Measurements from ENCODE around the gene RNF152. TPM values are rescaled to one million over a fixed set of nuclear protein-coding genes. Genes with fewer than 3 reads are reported as not detected.

The RNF152 gene
- total and polyA plus RNA-seq, 2 of the 4 experiments (the other 2 are of a cell fraction): 7.5 to 18.5 TPM

- Histone ChIP-seq H3K23ac (ENCODE audit: low read depth, low read length) (no peak overlapping the region), H3K4ac (ENCODE audit: low read depth, low read length) (no peak overlapping the region), H2AFZ (replicated peaks; ENCODE audit: low read length, poor library complexity) (no peak overlapping the region), H3K4me1 (ENCODE audit: control insufficient read depth, insufficient read depth, low read length) (peaks cover 3% of the 10 kb centered on the region; the same call in 1 of the 2 replicates), H3K9ac (ENCODE audit: low read depth, low read length) (no peak overlapping the region), H3K18ac (ENCODE audit: low read depth, low read length) (no peak overlapping the region), H3K79me1 (ENCODE audit: low read depth in 1 of 2, low read length in 2 of 2) (peaks cover 14 to 25% of the 10 kb centered on the region in 2 experiments; a peak in 3 of 4 replicates), H3K36me3 (ENCODE audit: control insufficient read depth, insufficient read depth, low read length) (no peaks in the 10 kb centered on the region), H4K91ac (ENCODE audit: insufficient read depth, low read depth, low read length) (no peak overlapping the region), H3K4me3 (ENCODE audit: insufficient read depth, low read depth, low read length) (no peak overlapping the region), H3K27me3 (ENCODE audit: control insufficient read depth, insufficient read depth, low read length) (no peaks in the 10 kb centered on the region), H2BK120ac (ENCODE audit: low read depth, low read length) (no peak overlapping the region), H3K27ac (ENCODE audit: insufficient read depth, low read length) (no peak overlapping the region), H2BK15ac (ENCODE audit: low read depth, low read length) (no peak overlapping the region), H4K5ac (ENCODE audit: low read depth, low read length) (no peak overlapping the region), H2AK9ac (replicated peaks; ENCODE audit: low read depth, low read length, poor library complexity) (no peak overlapping the region), H3K9me1 (ENCODE audit: insufficient read depth, low read length) (peaks cover 7% of the 10 kb centered on the region; the same call in 1 of the 2 replicates), H2AK5ac (ENCODE audit: low read depth, low read length) (no peak overlapping the region), H2BK5ac (ENCODE audit: low read depth, low read length, poor library complexity, severe bottlenecking) (no peak overlapping the region), H3K9me3 (ENCODE audit: control insufficient read depth, insufficient read depth, low read length) (no peaks in the 10 kb centered on the region), H3K14ac (replicated peaks; ENCODE audit: low read depth, low read length) (no peak overlapping the region), H2BK20ac (ENCODE audit: low read depth, low read length) (no peak overlapping the region), H3K56ac (ENCODE audit: extremely low read depth, insufficient read depth, low read length) (no peak overlapping the region), H3K4me2 (ENCODE audit: low read depth, low read length) (no peak overlapping the region), H4K8ac (ENCODE audit: low read depth in 2 of 2, low read length in 2 of 2) (no peak overlapping the region), H4K20me1 (ENCODE audit: insufficient read depth, low read length) (peaks cover 5% of the 10 kb centered on the region)
- no peak for TF ChIP-seq NFE2L2 (IDR thresholded peaks at IDR 0.05; ENCODE audit: low read depth, low read length)
- no peak for TF ChIP-seq BHLHE40 (IDR thresholded peaks at IDR 0.05; ENCODE audit: low read depth, low read length)
- TF ChIP-seq MAFK (IDR thresholded peaks at IDR 0.05; ENCODE audit: low read depth, low read length): no peak
- no peak for TF ChIP-seq RAD21 (IDR thresholded peaks at IDR 0.05; ENCODE audit: low read length)
- TF ChIP-seq FOS (IDR thresholded peaks at IDR 0.05; ENCODE audit: low read depth, low read length): no peak
- TF ChIP-seq SMC3 (IDR thresholded peaks at IDR 0.05; ENCODE audit: low read depth, low read length): no peak
- TF ChIP-seq POLR2A (IDR thresholded peaks at IDR 0.05; ENCODE audit: low read depth, low read length): no peak
- no peak for TF ChIP-seq MAZ (IDR thresholded peaks at IDR 0.05; ENCODE audit: borderline replicate concordance, low read depth, low read length)
- no peak for TF ChIP-seq RCOR1 (IDR thresholded peaks at IDR 0.05; ENCODE audit: insufficient replicate concordance, low read length)
- TF ChIP-seq, protein P1, sequence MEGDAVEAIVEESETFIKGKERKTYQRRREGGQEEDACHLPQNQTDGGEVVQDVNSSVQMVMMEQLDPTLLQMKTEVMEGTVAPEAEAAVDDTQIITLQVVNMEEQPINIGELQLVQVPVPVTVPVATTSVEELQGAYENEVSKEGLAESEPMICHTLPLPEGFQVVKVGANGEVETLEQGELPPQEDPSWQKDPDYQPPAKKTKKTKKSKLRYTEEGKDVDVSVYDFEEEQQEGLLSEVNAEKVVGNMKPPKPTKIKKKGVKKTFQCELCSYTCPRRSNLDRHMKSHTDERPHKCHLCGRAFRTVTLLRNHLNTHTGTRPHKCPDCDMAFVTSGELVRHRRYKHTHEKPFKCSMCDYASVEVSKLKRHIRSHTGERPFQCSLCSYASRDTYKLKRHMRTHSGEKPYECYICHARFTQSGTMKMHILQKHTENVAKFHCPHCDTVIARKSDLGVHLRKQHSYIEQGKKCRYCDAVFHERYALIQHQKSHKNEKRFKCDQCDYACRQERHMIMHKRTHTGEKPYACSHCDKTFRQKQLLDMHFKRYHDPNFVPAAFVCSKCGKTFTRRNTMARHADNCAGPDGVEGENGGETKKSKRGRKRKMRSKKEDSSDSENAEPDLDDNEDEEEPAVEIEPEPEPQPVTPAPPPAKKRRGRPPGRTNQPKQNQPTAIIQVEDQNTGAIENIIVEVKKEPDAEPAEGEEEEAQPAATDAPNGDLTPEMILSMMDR (conservative IDR thresholded peaks at IDR 0.05; ENCODE audit: low read depth, low read length): no peak
- no peak for TF ChIP-seq RFX5 (IDR thresholded peaks at IDR 0.05; ENCODE audit: low read depth, low read length)
- TF ChIP-seq CEBPB (IDR thresholded peaks at IDR 0.05; ENCODE audit: low read depth, low read length): no peak
- TF ChIP-seq MXI1 (IDR thresholded peaks at IDR 0.05; ENCODE audit: borderline replicate concordance, low read depth, low read length): no peak
- TF ChIP-seq USF2 (IDR thresholded peaks at IDR 0.05; ENCODE audit: low read depth, low read length): no peak
- TF ChIP-seq, protein P2, sequence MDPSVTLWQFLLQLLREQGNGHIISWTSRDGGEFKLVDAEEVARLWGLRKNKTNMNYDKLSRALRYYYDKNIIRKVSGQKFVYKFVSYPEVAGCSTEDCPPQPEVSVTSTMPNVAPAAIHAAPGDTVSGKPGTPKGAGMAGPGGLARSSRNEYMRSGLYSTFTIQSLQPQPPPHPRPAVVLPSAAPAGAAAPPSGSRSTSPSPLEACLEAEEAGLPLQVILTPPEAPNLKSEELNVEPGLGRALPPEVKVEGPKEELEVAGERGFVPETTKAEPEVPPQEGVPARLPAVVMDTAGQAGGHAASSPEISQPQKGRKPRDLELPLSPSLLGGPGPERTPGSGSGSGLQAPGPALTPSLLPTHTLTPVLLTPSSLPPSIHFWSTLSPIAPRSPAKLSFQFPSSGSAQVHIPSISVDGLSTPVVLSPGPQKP (IDR thresholded peaks at IDR 0.05; ENCODE audit: borderline replicate concordance, low read depth, low read length): no peak
- no peak for TF ChIP-seq CHD1 (IDR thresholded peaks at IDR 0.05; ENCODE audit: low read depth, low read length)
- WGBS, 2 experiments (ENCODE audit: extremely low coverage in 2 of 2, insufficient read length in 1 of 2): no CpG with 5 or more reads among the region's 3 CpGs
- in situ Hi-C loops (cut with MboI; ENCODE audit: low sequenced_read_pairs) (no loop called here), intact Hi-C loops (cut with micrococcal nuclease) (no loop called here), dilution Hi-C loops (cut with HindIII; ENCODE audit: low sequenced_read_pairs, unreplicated experiment) (no loop called here)
- ChIA-PET POLR2A (ENCODE audit: unreplicated experiment) (no interaction called here), CTCF (interaction anchor here (0.6 kb wide), 1 partner anchor 290 kb away, joined by 3 read pairs; no protein-coding TSS in a partner anchor)
- ATAC-seq (ENCODE audit: low read depth) (no peak), DNase-seq (no peak)
- no TSS peak for BruUV-seq (replicated peaks)
These were observed 68.0 kb downstream of the RNF152 start for GRCh38 chr18:61824733-61825363.

Measured in IMR-90 (cell line).